ENCODE results near the gene UVSSA.
"Not testable (repeated sequence)": the region's sequence is repeated elsewhere in the genome, so short reads cannot be mapped to it uniquely, and the experiment has no call there.

Gene UVSSA

DNA sequence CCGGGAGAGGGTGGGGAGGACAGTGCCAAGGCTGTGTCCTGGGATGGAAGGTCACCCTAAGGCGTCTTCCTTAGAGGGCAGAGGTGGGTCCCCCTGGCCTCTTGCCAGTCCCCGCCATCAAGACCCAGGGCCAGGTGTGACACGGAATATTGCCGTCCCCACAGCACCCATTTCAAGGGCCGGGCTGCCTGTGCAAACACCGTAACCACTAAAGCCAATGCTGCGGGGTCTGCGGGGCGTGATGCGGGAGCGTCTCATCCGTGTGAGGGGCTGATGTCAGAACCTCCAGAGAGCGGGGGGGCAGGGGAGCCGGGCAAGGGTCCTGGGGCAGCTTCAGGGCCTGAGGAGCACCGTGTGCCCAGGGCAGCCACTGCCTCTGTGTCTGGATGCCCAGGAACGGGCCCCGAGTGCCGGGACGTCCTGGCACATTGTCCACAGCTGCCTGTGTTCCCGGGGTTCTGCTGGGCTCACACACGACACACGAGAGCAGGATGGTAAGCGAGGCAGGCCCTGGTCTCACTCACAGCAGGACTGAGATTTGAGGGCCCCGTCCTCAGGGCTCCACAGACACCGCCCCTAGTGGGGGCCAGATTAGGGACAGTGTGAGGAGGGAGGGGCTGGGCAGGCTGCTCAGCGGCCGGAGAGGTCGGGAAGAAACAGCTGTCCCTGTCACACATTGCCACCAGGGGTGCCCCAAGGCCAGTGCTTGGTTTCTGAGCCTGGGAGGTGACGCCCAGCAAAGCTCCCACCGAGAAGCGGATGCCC, 30.0 kb downstream of the UVSSA start:
- DNase-seq (ENCODE audit: low read depth in 3 of 3) = no peak

DNA sequence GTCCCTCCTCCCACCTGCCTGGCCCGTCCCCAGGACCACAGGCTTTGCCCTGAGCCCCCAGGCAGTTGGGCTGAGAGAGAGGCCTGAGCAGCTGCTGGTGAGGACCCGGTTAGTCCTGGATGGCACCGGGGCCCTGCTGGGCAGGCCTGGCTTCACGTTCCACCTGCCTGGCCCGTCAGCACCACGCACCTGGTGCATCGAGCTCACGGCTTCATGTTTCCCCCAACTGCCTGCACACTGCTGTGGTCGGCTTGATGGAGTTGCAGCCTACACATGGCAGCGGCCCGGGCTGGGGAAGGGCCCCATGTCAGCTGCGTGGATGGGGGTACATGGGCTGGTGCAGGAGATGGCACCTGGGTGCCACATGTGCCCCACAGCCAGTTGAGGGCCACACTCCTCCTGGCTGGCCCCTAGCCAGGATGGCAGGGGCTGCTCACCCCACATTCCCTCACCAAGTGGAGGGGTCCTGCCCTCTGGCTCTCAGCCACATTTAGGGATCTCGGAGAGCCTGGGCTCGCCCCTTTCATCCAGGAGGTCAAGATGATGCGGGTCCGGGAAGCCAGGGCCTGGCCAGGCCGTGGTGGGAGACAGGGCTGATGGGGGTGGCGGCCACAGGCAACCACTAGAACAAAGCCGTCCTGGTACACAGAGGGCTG, 30.7 kb downstream of the UVSSA start:
- no peak for DNase-seq (ENCODE audit: low read depth in 3 of 3)

DNA sequence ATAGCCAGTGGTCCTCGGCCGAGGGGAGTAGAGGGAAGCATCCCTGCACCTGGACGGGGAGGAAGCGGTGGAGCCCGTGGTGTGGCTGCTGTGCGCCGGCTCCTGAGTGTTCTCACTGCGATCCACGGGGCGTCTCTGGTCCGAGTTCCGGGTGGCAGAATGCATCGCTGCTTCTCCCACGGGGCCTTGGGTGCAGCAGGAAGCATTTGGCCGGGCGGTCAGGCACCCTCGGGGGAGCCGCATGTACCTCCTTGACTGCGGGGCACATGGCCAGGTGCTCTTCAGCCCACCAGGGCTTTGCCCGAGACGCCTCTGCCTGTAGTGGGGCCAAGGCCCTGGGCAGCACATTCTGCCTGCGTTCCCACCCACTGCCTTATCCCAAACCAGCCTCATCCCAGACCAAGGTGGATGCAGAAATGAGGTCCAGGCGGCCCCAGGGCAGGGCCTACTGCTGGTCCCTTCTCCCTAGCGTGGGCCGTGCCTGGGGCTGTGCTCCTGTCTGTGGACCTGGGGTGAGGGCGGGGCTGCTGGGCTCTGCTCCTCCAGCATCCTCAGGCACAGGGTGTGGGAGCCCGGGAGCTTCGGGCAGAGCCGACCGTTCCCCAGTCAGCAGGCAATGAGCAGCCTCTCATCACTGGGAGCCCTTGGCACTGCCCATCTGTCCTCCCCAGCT, 31.7 kb downstream of the UVSSA start:
- no peak for DNase-seq (ENCODE audit: low read depth in 3 of 3)

DNA sequence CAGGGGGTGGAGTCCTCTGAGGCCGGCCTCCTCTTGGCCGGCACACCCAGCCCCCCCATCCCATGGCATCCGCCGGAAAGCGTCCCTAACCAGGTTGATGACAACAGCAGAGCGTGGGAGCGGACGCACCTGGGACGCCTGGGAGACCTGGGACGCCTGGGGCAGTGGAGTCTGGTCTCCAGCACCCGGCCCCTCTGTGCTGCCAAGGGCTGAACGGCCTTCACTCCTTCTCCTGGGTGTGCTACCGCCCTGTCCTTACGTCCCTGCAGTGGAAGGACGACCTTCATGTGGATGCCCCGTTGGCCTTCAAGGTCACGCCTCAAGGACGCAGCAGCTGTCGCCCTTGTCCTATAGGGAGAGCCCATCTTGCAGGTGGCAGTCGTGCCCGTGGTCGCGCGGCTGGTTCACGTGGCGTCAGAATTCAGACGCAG, 32.4 kb downstream of the UVSSA start:
- no peak for DNase-seq (ENCODE audit: low read depth in 3 of 3)

DNA sequence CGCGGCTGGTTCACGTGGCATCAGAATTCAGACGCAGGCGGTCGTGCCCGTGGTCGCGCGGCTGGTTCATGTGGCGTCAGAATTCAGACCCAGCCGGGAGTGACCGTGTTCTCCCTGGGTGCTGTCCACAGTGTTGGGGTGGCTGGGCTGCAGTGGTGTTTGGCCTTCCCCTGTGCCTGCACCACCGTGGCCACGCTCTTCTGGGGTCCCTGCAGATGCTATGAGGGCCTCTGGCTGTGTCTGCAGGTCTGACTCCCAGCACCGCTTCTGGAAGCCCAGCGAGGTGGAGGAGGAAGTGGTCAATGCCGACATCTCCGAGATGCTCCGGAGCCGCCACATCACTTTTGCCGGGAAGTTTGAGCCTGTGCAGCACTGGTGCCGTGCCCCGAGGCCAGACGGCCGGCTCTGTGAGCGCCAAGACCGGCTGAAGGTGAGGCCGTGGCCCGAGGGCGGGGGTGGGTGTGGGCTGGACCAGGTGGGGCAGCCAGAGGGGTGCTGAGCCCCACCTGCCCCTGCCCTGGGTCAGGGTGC, 32.9 kb downstream of the UVSSA start:
- DNase-seq (ENCODE audit: low read depth in 3 of 3) = no peak

DNA sequence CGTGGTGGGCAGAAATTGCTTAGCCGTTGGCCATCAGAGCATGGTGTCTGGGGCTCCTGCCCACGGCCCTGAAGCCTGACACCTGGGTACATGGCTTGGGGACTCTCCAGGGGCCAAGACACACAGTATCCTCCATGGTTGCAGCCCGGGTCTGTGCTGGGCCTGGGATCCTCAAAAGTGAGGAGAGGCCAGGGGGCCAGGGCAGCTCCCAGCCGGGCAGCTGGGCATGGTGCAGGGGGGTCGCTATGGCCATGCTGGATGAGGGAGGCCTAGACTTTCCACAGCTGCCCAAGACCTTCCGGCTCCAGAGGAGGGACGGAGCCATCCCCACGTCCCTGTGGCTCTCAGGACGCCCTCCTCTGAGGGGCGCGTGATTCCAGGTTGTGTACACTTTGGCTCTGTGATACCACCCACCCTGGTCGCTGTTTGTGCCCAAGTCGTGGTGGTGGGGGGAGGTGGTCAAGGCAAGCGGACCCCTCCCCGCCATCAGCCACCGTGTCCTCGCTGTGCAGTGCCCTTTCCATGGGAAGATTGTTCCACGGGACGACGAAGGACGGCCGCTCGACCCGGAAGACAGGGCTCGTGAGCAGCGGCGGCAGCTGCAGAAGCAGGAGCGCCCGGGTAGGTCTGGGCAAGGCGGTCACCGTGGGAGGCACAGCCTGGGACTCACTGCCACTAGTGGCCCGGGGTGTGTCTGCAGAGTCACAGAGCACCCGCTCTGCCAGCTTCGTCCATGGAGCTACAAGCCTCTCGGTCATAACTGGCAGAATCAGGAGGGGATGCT, 33.6 kb downstream of the UVSSA start:
- no peak for DNase-seq (ENCODE audit: low read depth in 3 of 3)

DNA sequence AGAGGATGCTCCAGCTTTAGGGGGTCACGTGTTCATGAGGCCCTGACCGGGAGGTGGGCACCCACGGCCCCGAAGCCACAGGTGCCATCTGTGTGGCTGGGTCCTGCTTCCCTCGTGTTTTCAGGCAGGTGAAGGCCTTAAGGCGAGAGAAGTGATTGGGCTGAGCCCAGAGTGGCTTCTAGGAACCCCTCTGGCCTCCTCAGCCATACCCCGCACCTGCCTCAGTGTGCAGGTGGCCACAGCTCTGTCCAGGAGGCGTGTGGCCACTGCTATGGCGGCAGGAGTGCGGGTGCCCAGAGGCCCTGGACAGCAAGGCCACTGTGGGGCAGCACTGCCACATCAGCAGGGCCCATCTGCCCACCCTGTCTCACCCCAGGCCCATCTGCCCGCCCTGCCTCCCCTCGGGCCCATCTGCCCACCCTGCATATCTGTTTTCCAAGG, 34.2 kb downstream of the UVSSA start:
- no peak for DNase-seq (ENCODE audit: low read depth in 3 of 3)

DNA sequence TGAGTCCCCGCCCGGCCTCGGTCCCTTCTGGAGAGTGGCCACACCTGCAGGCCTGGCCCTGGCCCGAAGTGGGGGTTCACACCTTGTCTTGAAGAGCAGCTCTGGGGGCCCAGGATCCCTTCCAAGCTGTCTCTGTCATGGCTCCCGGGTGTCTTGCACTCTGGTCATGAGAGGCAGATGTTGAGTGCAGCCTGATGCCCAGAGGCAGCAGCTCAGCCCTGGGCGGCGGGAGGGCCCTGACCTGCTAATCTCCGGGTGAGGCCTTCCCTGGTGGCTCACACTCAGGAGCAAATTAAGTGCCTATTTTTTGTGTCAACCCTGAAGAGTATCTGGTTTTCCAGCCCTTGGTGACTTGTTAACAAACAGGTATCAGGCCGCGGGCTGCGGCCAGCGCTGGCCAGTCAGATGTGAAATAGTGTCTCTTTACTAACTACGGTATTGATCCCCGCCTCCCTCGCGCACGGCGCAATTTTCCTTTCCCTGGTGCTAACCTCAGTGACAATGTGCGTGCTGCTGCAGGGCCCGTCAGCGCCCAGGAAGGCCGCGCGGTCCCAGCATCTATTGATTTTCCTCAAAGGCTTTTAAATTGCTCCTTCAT, 35.0 kb downstream of the UVSSA start:
- DNase-seq (ENCODE audit: low read depth in 3 of 3) = no peak

DNA sequence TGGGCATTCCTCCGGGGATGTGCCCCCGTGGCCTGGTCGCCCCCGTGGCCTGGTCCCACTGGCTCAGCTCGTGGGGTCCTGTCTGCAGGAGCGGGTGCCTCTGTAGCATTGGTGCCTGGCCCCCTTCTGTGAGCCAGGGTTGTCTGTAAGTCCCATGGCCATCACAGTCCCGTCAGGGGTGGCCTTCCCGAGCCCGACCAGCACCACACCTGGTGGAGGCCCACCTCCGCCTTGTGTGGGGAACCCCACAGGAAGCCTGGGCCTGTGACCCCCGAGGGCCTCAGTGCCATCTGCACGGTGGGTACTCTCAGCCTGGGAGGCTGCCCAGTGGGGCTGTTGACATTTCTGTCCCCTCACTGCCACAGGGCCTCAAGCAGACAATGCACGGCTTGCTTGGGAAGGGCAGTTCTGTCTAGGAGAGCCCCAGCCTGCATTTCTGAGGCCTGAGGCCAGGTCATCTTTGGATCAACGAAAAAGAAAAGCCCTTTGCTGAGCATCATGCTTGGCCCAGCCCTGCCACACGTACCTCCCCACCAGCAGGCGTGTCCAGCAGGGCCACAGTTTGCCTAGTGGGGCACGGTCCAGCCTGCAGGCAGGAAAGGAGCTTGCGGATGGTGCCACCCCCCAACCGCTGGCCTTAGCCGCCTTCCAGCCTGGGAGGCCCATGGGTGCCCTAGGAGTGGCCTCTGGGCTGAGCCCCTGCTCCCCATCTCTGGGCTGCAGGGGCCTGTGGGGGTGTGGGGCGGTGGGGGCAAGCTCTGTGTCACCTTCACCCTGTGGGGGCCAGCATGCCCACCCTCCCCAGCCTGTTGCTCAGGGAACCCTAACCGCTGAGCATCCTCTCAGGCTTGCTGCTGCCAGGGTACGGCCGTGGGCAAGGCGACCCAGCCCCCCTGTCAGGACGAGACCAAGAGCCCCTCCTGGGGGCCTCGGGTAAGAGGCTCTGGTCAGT, 36.0 kb downstream of the UVSSA start:
- DNase-seq (ENCODE audit: low read depth in 3 of 3) = no peak

DNA sequence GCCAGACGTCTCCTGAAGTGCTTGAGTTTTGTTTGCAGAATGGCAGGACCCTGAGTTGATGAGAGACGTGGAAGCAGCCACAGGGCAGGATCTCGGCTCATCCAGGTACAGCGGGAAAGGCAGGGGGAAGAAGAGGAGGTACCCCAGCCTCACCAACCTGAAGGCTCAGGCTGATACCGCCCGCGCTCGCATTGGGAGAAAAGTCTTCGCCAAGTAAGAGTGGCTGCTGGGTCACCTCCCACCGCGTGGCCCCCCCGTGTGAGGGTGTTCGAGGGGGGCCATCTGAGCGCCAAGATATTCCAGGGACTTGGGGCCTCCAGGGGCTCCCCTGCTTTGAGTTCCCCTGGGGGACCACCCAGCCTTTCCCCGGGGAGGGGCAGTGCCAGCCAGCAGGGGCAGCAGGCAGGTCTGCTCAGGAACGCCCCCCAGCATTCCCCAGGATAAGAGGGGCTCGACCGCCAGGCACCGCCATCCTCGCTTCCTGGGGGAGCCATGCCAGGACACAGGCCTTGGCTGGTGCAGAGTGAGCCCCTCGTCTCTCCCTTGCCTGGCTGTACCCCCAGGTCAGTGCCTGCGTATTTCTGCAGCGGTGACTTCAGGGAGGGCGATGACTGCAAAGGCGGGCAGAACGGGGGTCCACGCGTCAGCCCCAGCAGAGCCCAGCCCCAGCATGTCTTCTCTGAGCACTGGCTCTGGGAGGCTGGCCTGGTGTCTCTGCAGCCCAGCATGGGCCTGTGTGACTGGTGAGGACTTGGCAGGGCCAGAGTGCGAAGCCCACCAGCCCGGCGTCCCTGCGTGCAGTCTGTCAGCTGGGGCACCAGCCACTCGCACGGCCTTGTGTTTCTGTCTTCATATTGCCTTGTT, 37.0 kb downstream of the UVSSA start:
- DNase-seq (ENCODE audit: low read depth in 3 of 3) = no peak

DNA sequence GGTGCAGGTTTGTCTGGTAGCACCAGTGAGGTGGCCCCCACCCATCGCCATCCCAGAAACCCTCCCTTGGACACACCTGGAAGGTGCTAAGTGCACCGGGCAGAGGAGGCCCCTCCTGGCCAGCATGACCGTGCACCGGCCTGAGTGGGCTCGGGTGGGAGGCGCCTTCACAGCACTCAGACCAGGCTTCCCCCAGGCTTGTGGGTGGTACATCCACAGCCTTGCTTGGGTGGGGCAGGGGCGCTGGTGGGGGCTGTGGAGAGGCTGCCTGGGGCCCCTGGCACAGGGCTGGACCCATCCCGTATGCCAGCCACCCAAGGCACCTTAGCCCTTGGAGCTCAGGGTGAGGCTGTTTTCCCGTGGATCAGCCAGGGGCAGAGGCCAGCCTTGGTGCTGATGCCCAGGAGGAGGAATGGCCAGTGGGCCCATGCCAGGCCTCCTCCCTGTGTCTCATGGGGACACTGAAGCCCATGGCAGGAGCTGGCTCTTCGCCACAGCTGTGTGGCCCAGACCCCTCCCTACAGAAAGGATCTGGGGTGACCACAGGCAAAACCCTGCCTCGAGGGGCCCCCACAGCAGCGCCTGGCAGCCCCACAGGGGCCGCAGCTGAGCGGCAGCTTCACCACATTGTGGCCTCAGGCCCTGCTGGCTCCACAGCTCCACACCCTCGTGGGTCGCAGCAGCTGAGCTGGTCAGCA, 37.8 kb downstream of the UVSSA start:
- no peak for DNase-seq (ENCODE audit: low read depth in 3 of 3)

DNA sequence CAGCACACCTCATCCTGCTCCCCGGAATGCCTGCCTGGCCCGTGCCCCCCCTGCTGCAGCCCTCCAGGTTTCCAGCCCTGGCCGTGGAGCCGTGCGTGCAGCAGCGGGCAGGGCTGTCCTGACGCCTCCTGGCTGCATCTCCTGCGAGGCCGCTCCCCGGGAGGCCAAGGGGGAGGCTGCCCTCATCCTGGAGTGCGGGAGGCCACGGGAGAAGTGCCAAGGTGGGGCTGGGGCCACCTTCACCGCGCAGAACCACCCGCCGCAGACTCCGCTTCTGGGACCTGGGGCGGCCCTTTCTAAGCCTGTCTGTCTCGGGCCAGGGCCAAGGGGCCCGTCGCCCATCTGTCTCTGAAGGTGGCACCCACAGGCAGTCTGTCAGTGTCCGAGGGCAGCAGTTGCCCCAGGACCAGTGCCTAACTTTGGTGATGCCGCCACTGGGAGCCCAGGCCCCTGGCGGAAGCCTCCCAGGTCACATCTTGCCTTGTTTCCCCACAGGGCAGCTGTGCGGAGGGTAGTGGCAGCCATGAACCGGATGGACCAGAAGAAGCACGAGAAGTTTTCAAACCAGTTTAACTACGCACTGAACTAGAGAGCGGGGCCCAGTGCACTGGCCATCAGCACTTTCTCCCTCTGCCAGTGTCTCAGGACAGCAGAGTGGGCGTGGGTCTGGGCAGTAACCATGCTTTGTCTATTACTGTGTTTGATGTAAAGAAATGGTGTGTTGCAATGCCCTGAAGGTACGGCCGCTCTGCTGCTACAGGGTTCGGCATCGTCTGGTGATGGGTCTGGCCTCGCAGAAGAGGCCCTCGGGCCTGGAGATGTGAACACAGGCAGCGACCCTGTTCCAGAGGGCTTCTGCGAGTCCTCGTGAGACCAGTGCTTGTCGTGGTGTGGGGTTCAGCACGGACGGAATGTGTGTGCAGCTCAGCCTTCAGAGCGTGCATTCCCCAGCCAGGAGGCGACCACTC, 38.6 kb downstream of the UVSSA start:
- DNase-seq (ENCODE audit: low read depth in 3 of 3) = no peak

DNA sequence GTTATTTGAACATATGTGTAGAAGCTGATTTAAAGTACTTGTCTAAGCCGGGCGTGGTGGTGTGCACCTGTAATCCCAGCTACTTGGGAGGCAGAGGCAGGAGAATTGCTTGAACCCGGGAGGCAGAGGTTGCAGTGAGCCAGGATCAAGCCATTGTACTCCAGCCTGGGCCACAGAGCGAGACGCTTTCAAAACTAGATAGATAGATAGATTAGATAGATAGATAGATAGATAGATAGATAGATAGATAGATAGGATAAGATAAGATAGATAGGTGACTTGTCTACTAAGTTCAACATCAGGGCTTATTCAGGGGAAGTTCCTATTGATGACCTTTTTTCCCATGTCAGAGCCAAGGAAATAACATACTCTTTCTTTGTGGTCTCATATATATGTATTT, 46.4 kb downstream of the UVSSA start:
- DNase-seq (ENCODE audit: low read depth in 3 of 3) = not testable (repeated sequence)

DNA sequence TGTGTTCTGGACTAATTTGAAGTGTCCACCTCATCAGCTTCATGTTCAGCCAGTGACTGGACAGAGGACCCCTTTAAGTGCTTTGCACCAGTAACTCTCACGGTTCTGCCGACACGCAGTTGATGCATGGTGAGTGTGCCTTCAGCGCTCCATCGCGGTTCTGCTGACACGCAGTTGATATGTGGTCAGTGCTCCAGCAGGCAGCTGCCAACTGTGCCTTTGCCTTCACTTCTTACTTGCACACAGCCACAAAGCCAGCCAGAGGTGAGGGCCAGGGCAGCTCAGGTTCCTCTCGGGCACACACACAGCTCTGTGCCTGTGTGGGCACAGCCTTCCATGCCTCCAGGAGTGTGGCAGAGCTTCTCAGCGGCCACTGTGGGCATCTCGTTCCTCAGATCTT, 46.9 kb downstream of the UVSSA start:
- DNase-seq (ENCODE audit: low read depth in 3 of 3) = no peak

DNA sequence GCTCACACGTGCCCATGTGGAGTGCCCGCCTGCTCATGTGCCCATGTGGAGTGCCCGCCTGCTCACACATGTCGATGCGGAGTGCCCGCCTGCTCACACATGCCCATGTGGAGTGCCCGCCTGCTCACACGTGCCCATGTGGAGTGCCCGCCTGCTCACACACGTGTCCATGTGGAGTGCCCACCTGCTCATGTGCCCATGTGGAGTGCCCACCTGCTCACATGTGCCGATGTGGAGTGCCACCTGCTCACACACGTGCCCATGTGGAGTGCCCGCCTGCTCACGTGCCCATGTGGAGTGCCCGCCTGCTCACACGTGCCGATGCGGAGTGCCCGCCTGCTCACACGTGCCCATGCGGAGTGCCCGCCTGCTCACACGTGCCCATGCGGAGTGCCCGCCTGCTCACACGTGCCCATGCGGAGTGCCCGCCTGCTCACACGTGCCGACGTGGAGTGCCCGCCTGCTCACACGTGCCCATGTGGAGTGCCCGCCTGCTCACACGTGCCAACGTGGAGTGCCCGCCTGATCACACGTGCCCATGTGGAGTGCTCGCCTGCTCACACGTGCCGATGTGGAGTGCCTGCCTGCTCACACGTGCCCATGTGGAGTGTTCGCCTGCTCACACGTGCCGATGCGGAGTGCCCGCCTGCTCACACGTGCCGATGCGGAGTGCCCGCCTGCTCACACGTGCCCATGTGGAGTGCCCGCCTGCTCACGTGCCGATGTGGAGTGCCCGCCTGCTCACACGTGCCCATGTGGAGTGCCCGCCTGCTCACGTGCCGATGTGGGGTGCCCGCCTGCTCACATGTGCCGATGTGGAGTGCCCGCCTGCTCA, 47.8 kb downstream of the UVSSA start:
- not testable (repeated sequence) for DNase-seq (ENCODE audit: low read depth in 3 of 3)

DNA sequence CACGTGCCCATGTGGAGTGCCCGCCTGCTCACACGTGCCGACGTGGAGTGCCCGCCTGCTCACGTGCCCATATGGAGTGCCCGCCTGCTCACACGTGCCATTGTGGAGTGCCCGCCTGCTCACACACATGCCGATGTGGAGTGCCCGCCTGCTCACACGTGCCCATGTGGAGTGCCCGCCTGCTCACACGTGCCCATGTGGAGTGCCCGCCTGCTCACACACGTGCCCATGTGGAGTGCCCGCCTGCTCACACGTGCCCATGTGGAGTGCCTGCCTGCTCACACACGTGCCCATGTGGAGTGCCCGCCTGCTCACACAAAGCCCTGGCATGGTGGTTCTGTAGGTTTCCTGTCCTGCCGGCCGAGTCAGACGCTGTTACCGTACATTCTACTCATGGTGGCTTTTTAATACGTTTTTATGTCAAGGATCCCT, 48.4 kb downstream of the UVSSA start:
- not testable (repeated sequence) for DNase-seq (ENCODE audit: low read depth in 3 of 3)
